Caco-2 (cell line): Measurements from ENCODE around the gene WDR59. TPM values are rescaled to one million over a fixed set of nuclear protein-coding genes. Genes with fewer than 3 reads are reported as not detected.

Experiments used
- BruUV-seq: library from RNA; stranded (reverse); fragments of 400-500 nt; replicated peaks from 2 replicates; lab custom pipeline; 2021; lab: Mats Ljungman, UMichigan
- CTCF ChIA-PET: fragments of 300-600 bp; sonication (Branson Sonifier 250); formaldehyde crosslinking; loops from one replicate; lab custom pipeline; 2022; ENCODE audit warnings: antibody characterized with exemption; lab: Charles Lee
- POLR2A ChIA-PET: fragments of 300-600 bp; sonication (Branson Sonifier 250); formaldehyde crosslinking; loops from one replicate; lab custom pipeline; 2022; ENCODE audit warnings: antibody characterized with exemption; lab: Charles Lee
- DNase-seq, 2 experiments: peaks; one replicate each; pipeline versions ENCODE4 v3.0.0 to v3.0.0-alpha.2; 2020 to 2022
- H3K27me3 ChIP-seq: replicated peaks from 2 replicates; pipeline ENCODE4 v1.6.0; 2011; ENCODE audit warnings: low read length; ENCODE audit not compliant: control insufficient read depth, insufficient read depth
- H3K36me3 ChIP-seq: 2 replicates; pipeline ENCODE4 v1.5.1; 2011; ENCODE audit warnings: low read length; ENCODE audit not compliant: control insufficient read depth, insufficient read depth
- H3K4me1 ChIP-seq: fragments of 250-450 bp; sonication (Bioruptor Pico); 2 replicates; pipeline ENCODE4 v1.5.1; 2020; ENCODE audit warnings: mild to moderate bottlenecking
- H3K4me3 ChIP-seq: 2 replicates; pipeline ENCODE4 v1.5.1; 2011; ENCODE audit warnings: low read depth, mild to moderate bottlenecking, control low read depth, low read length
- H3K9me3 ChIP-seq: fragments of 250-450 bp; sonication (Bioruptor Pico); 2 replicates; pipeline ENCODE4 v1.5.1; 2020; ENCODE audit warnings: mild to moderate bottlenecking, moderate library complexity
- H3K27ac Mint-ChIP-seq: one replicate; pipeline ENCODE4 v1.8.0; 2022; ENCODE audit warnings: mixed read lengths; ENCODE audit not compliant: unreplicated experiment
- H3K27me3 Mint-ChIP-seq: one replicate; pipeline ENCODE4 v1.8.0; 2022; ENCODE audit warnings: mixed read lengths; ENCODE audit not compliant: insufficient read depth, unreplicated experiment
- H3K36me3 Mint-ChIP-seq: one replicate; pipeline ENCODE4 v1.8.0; 2022; ENCODE audit warnings: mild to moderate bottlenecking, mixed read lengths; ENCODE audit not compliant: insufficient read depth, unreplicated experiment
- H3K4me1 Mint-ChIP-seq: one replicate; pipeline ENCODE4 v1.8.0; 2022; ENCODE audit warnings: low read depth, mixed read lengths; ENCODE audit not compliant: unreplicated experiment
- H3K4me3 Mint-ChIP-seq: one replicate; pipeline ENCODE4 v1.8.0; 2022; ENCODE audit warnings: mild to moderate bottlenecking, moderate library complexity, mixed read lengths; ENCODE audit not compliant: unreplicated experiment
- H3K9me3 Mint-ChIP-seq: one replicate; pipeline ENCODE4 v1.8.0; 2022; ENCODE audit warnings: mixed read lengths; ENCODE audit not compliant: unreplicated experiment
- intact Hi-C: fragments of 100-400 bp; cut with micrococcal nuclease; formaldehyde crosslinking; loops from one replicate; pipeline ENCODE4 v1.10.0; 2022; ENCODE audit not compliant: unreplicated experiment
- total RNA-seq: library from RNA; stranded (reverse); gene quantifications from 2 replicates; pipeline ENCODE4 v1.2.3, GENCODE V29; 2022
- TF ChIP-seq, protein P1 (sequence below), 2 experiments: fragments of 200-600 bp in 1 of 2; IDR thresholded peaks; 1 replicate in 1 of 2; 2 replicates in 1 of 2; pipeline versions ENCODE4 v1.5.1 to v1.8.0; 2011 to 2022; ENCODE audit warnings: antibody characterized with exemption in 1 of 2, control low read depth in 1 of 2, inconsistent platforms in 1 of 2, low read depth in 1 of 2, low read length in 1 of 2, mild to moderate bottlenecking in 1 of 2, moderate library complexity in 1 of 2; ENCODE audit not compliant: insufficient read depth in 1 of 2, severe bottlenecking in 1 of 2, unreplicated experiment in 1 of 2

Gene WDR59
- total RNA-seq, 1 experiment from 2014 or later, result 148 TPM

- POLR2A ChIA-PET, result no interaction called here
- Histone ChIP-seq H3K9me3 (no peaks in the 10 kb centered on the region), H3K36me3 (no peaks in the 10 kb centered on the region), H3K4me1 (peaks cover 5% of the 10 kb centered on the region; the same call in 1 of the 2 replicates), H3K4me3 (no peak overlapping the region), H3K27me3 (no peaks in the 10 kb centered on the region)
- intact Hi-C loops, result no loop called here
- CTCF ChIA-PET, result interaction anchor here (1.4 to 1.5 kb wide), 2 partner anchors 20 to 29 kb away, joined by 3 read pairs; no protein-coding TSS in a partner anchor
- TF ChIP-seq, protein P1, sequence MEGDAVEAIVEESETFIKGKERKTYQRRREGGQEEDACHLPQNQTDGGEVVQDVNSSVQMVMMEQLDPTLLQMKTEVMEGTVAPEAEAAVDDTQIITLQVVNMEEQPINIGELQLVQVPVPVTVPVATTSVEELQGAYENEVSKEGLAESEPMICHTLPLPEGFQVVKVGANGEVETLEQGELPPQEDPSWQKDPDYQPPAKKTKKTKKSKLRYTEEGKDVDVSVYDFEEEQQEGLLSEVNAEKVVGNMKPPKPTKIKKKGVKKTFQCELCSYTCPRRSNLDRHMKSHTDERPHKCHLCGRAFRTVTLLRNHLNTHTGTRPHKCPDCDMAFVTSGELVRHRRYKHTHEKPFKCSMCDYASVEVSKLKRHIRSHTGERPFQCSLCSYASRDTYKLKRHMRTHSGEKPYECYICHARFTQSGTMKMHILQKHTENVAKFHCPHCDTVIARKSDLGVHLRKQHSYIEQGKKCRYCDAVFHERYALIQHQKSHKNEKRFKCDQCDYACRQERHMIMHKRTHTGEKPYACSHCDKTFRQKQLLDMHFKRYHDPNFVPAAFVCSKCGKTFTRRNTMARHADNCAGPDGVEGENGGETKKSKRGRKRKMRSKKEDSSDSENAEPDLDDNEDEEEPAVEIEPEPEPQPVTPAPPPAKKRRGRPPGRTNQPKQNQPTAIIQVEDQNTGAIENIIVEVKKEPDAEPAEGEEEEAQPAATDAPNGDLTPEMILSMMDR (IDR thresholded peaks at IDR 0.05; ENCODE audit: insufficient read depth in 1 of 2, low read depth in 1 of 2, low read length in 1 of 2, severe bottlenecking in 1 of 2, unreplicated experiment in 1 of 2), result no peak
- no peak for DNase-seq
- Mint-ChIP-seq H3K27me3 (no peaks in the 10 kb centered on the region), H3K4me3 (no peak overlapping the region), H3K36me3 (no peaks in the 10 kb centered on the region), H3K27ac (no peak overlapping the region), H3K9me3 (no peaks in the 10 kb centered on the region), H3K4me1 (no peaks in the 10 kb centered on the region)
- BruUV-seq, result no TSS peak
Observed at GRCh38 chr16:74842413-74842812, 142.5 kb downstream of the WDR59 start.

DNA sequence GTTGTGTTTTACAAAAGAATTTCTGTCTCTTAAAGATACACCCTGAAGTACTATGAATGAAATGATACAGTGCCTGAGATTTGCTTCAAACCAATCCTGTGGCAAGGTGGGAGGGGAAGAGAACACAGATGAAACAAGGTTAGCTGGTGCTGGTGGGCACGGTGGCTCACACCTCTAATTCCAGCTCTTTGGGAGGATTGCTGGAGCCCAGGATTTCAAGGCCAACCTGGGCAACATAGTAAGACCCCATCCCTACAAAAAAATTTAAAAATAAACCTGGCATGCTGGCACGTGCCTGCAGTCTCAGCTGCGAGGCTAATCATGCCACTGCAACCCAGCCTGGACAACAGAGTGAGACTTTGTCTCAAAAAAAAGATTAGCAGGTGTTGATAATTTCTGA is 143.0 kb downstream of the WDR59 start:
- Mint-ChIP-seq H3K27ac (no peak overlapping the region), H3K27me3 (no peaks in the 10 kb centered on the region), H3K9me3 (no peaks in the 10 kb centered on the region), H3K4me3 (no peak overlapping the region), H3K4me1 (no peaks in the 10 kb centered on the region), H3K36me3 (no peaks in the 10 kb centered on the region)
- Histone ChIP-seq H3K9me3 (no peaks in the 10 kb centered on the region), H3K4me1 (peaks cover 5% of the 10 kb centered on the region; the same call in 1 of the 2 replicates), H3K27me3 (no peaks in the 10 kb centered on the region), H3K4me3 (no peak overlapping the region), H3K36me3 (no peaks in the 10 kb centered on the region)
- CTCF ChIA-PET, result interaction anchor here (1.5 kb wide), 1 partner anchor 29 kb away, joined by 3 read pairs; no protein-coding TSS in a partner anchor
- POLR2A ChIA-PET, result no interaction called here
- intact Hi-C loops, result no loop called here
- DNase-seq, result no peak
- no TSS peak for BruUV-seq
- TF ChIP-seq, protein P1 (IDR thresholded peaks at IDR 0.05; ENCODE audit: insufficient read depth in 1 of 2, low read depth in 1 of 2, low read length in 1 of 2, severe bottlenecking in 1 of 2, unreplicated experiment in 1 of 2), result no peak

DNA sequence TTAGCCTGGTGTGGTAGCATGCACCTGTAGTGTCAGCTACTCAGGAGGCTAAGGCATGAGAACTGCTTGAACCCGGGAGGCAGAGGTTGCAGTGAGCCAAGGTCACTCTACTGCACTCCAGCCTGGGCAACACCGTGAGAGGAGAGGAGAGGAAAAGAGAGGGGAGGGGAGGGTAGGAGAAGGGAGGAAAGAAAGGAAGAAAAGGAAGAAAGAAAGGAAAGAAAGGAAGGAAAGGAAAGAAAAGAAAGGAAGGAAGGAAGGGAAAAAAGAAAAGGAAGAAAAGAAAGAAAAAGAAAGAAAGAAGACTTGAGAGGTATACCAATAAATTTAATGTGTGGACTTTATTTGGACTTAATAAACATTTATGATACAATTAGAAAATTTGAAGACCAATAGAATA is 143.5 kb downstream of the WDR59 start:
- POLR2A ChIA-PET, result no interaction called here
- BruUV-seq, result no TSS peak

More for the DNA sequence above, 143.5 kb downstream of the WDR59 start:
- no peak overlapping the region for H3K27ac Mint-ChIP-seq
- no peak overlapping the region for H3K4me3 Mint-ChIP-seq
- H3K9me3 ChIP-seq, result no peaks in the 10 kb centered on the region
- no peaks in the 10 kb centered on the region for H3K36me3 Mint-ChIP-seq
- H3K4me1 Mint-ChIP-seq, result no peaks in the 10 kb centered on the region
- no peaks in the 10 kb centered on the region for H3K9me3 Mint-ChIP-seq
- CTCF ChIA-PET, result interaction anchor here (1.5 kb wide), 1 partner anchor 28 kb away, joined by 3 read pairs; no protein-coding TSS in a partner anchor
- intact Hi-C loops, result no loop called here
- no peaks in the 10 kb centered on the region for H3K27me3 Mint-ChIP-seq
- no peak overlapping the region for H3K4me3 ChIP-seq
- no peaks in the 10 kb centered on the region for H3K27me3 ChIP-seq
- no peaks in the 10 kb centered on the region for H3K36me3 ChIP-seq
- peaks cover 5% of the 10 kb centered on the region; the same call in 1 of the 2 replicates for H3K4me1 ChIP-seq
- DNase-seq, result no peak
- TF ChIP-seq, protein P1 (IDR thresholded peaks at IDR 0.05; ENCODE audit: insufficient read depth in 1 of 2, low read depth in 1 of 2, low read length in 1 of 2, severe bottlenecking in 1 of 2, unreplicated experiment in 1 of 2), result no peak
